Renal pelvis (tissue), 4 donors: ENCODE measurements around the gene PHIP. TPM values are rescaled to one million over a fixed set of nuclear protein-coding genes. Genes with fewer than 3 reads are reported as not detected.
"Not testable (repeated sequence)": the region's sequence is repeated elsewhere in the genome, so short reads cannot be mapped to it uniquely, and the experiment has no call there.

ENCODE experiments used
- DNase-seq: peaks from one replicate; pipeline ENCODE4 v3.0.0-alpha.2; 2013
- polyA plus RNA-seq, 3 donors: library from polyadenylated mRNA; unstranded; fragments of 120-200 nt; gene quantifications; one replicate each; pipeline ENCODE4 v1.2.1, GENCODE V29; 2013; ENCODE audit not compliant: insufficient read length in 3 of 3

The PHIP gene
- polyA plus RNA-seq, 3 donors: 47.3 to 58.3 (median 54.1) TPM

DNA sequence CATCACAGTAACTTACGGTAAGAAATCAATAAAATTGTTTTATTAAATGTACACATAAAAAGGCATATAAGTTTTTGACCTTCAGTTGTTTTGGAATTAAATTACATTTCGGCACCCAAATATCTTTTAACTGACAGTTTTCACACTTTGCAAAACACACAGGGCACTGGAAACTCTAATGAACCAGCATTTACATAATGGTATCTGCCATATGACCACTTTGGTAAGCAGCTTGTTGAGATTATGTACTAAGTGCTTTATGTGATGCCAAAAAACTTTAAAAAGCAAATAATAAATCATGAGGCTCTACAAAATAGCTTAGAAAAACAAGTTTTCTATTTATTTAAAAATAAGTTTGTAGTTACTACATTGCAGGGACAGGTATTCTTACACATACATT is 142.5 kb downstream of the PHIP start:
- DNase-seq: no peak

DNA sequence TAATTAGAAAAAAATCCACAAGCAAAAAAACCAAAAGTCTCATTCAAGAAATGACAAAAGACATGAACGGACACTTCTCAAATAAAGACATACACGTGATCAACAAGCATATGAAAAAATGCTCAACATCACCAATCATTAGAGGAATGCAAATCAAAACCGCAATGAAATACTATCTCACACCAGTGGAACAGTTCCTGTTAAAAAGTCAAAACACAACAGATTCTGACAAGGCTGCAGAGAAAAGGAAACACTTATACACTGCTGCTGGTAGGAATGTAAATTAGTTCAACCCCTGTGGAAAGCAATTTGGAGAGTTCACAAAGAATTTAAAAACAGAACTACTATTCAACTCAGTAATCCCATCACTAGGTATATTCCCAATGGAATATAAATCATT is 152.7 kb downstream of the PHIP start:
- DNase-seq: no peak

DNA sequence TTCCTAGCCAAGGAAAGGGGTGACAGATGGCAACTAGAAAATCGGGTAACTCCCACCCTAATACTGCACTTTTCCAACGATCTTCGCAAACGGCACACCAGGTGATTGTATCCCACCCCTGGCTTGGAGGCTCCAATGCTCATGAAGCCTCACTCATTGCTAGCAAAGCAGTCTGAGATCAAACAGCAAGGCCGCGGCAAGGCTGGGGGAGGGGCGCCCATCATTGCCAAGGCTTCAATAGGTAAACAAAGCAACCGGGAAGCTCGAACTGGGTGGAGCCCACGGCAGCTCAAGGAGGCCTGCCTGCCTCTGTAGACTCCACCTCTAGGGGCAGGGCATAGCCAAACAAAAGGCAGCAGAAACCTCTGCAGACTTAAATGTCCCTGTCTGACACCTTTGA is 156.9 kb downstream of the PHIP start:
- DNase-seq: not testable (repeated sequence)

DNA sequence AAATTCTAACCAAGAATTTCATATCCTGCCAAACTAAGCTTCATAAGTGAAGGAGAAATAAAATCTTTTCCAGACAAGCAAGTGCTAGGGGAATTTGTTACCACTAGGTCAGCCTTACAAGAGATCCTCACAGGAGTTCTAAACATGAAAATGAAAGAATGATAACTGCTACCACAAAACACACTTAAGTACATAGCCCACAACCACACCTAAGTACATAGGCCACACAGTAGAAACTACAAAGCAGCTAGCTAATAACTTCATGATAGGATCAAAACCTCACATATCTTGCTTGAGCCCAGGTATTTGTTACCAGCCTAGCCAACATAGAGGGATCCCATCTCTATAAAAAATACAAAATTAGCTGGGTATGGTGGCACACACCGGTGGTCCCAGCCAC is 160.3 kb downstream of the PHIP start:
- no peak for DNase-seq

DNA sequence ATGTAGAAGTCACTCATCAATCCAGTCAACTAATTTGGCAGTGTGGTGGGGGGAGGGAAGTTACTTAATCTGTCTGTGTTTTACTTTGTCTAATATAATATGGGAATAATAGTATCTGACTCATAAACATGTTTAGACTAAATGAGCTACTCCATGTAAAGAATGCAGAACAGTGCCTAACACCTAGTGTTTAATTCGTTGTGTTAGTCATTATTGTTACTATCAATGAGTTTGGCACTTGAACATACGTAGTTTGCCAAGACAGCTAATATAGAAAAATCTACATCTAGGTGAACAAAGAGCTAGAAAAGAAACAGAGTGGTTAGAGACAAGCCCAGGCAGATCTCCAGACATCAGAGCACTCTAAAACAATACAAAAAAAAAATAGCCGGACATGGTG is 161.6 kb downstream of the PHIP start:
- DNase-seq: no peak

DNA sequence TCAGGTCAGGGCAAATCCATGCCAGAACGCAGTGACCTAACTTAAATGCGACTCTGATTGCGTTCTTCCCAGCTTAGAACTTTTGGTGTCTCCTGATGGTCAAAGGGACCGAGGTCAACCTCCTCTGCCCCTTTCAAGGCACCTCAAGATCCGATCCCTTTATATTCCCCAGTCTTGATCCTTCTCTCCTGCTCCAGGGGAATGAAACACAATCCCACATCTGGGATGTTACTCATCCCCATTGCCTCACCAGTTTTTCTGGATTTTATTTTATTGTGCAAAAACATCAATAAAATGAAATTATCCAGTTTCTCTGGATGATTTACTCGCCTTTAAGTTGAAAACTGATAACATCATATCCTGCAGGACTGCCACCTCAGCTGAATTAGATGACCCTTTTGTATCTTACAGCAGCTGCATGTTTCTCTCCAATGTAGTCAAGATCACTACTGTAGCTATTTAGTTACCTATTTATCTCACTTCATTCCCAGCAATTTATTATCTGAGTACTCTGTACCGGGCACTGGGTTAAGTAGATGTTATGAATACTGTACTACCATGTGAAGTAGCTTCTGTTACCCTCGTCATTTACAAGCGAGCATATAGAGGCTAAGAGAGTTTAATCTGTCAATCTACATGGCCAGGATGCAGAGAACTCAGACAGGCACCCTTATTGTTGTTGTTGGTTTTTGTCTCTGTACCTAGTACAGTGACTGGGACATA is 166.7 kb downstream of the PHIP start:
- DNase-seq: no peak

DNA sequence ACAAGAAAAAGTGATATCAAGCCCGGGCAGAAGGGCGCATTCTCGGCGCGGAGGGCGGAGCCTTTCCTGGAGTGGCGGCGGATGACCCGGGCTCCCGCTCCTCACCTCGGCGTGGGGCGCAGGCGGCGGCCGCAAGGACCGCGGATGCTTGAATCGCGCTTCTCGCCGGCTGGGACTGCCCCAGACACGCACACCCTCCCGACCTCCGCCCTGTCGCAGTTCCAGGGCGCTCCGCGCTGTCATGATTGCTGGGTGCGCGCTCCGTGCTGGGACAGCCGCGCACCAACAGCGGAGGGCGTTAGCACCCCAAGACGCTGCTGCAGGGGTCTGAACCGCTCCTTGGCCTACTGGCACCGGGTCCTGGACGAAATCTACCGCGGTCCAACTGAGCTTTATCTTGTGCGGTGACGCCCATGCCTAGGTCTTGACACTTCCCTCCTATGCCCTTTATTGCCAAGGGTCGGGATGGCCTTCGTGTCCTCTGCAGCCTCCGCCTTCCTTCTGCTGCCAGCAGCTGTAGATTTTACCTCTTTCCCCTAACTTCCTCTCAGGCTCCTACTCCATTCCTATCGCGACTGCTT is 167.4 kb downstream of the PHIP start:
- DNase-seq: no peak

DNA sequence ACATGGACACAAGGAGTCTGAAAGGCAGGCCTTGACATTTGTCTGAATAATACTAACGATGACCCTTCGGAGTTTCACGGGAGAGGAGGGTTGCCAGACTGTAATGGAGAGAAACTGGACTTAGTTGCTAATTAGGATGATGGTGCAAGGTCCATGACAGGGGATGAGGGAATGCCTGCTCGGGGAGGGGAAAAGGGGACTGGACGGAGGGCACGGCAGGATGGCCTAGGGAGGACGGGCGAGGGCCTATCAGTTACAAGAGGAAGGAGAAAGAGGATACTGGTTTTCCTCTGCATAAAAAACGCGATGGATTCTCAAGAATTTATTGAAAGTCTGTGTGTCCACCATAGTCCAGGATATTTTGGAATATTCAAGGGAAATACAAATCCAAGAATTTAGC is 168.0 kb downstream of the PHIP start:
- no peak for DNase-seq

DNA sequence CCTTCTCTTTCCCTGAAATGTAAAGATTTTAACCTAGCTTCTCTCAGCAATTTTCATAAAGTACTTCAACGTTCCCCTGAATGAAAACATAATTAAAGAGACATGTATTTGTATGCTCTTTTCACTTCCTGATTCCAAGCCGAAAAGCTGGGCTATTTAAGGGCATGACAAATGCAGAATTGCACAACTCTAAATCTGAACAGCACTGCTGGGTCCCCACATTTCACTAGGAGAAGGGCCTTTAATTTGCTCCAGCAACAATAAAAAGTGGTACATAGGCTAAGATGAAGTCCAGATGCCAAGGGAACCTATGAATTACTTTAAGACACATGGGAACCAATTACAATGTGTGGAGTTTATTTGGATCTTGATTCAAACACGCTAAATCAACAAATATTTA is 168.7 kb downstream of the PHIP start:
- DNase-seq: no peak

DNA sequence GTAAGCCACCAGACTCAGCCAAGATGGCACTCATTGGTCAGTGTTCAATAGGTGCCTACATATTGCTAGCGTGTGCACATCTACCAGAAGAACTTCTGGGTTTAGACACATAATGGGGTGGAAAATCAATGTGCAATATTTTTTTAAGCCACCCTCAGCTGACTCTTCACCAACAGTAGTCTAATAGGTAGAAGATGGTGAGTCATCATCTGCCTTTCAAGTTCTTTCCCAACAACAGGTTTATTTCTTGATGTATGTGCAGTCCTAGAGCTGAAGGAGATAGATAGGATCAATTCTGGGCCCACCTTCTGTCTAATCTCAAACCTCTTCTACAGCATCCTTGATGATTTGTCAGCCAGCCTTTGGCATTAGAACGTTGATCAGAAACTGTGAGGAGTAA is 169.4 kb downstream of the PHIP start:
- no peak for DNase-seq

DNA sequence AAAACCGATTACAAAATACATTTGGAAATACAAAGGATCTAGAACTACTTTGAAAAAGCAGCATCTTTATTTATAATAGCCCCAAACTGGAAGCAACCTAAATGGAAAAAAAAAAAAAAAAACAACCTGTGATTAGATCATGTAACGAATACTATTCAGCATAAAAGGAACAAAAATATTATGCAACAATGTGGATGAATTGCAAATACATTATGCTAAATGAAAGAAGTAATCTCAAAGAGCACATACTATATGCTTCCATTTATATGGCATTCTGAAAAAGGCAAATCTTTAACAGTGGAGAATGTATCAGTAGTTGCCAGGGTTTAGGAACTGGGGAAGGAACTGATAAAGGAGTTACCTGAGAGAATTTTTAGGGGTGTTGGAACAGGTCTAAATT is 181.8 kb downstream of the PHIP start:
- no peak for DNase-seq

DNA sequence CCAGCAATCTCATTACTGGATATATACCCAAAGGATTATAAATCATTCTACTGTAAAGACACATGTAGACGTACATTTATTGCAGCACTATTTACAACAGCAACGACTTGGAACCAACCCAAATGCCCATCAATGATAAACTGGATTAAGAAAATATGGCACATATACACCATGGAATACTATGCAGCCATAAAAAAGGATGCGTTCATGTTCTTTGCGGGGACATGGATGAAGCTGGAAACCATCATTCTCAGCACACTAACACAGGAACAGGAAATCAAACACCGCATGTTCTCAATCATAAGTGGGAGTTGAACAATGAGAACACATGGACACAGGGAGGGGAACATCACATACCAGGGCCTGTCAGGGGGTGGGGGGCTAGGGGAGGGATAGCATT is 188.2 kb downstream of the PHIP start:
- not testable (repeated sequence) for DNase-seq

Other genes starting within 250 kb of the PHIP start
- gene IRAK1BP1, start 210.7 kb downstream of the PHIP start, polyA plus RNA-seq: 10 to 100 TPM in 2 of 3 donors, 1 to 10 TPM in 1; 7.6 to 15.2 (median 15.1) TPM
- 100 to 1,000 TPM; 272 to 336 (median 301) TPM for gene HMGN3, start 156.4 kb upstream of the PHIP start, polyA plus RNA-seq